IMR-90 (cell line): ENCODE results near the gene DMP1. TPM values are rescaled to one million over a fixed set of nuclear protein-coding genes. Genes with fewer than 3 reads are reported as not detected.

ENCODE experiments used
- ATAC-seq: fragments of 200-7000 bp; cut with Tn5 transposase; 2 replicates; pipeline ENCODE4 v1.9.1; 2020; ENCODE audit warnings: low read depth, mild to moderate bottlenecking, moderate library complexity
- BruUV-seq: library from RNA; stranded (reverse); fragments of 400-500 nt; replicated peaks from 2 replicates; lab custom pipeline; 2021; lab: Mats Ljungman, UMichigan
- CTCF ChIA-PET: fragments of 300-600 bp; formaldehyde crosslinking; extraction: SDS; loops from one replicate; lab custom pipeline; 2021; ENCODE audit warnings: antibody characterized with exemption; lab: Yijun Ruan, JAX
- POLR2A ChIA-PET: fragments of 300-600 bp; sonication (Branson Sonifier 250); formaldehyde crosslinking; loops from one replicate; lab custom pipeline; 2022; ENCODE audit warnings: antibody characterized with exemption; ENCODE audit not compliant: unreplicated experiment; lab: Charles Lee
- DNase-seq: peaks from one replicate; pipeline ENCODE4 v3.0.0; 2013
- H2AFZ ChIP-seq: replicated peaks from 2 replicates; pipeline ENCODE3; 2013; ENCODE audit warnings: low read length, mild to moderate bottlenecking; ENCODE audit not compliant: poor library complexity
- H2AK5ac ChIP-seq: 2 replicates; pipeline ENCODE4 v1.6.1; 2013; ENCODE audit warnings: low read depth, low read length, inconsistent platforms
- H2AK9ac ChIP-seq: replicated peaks from 2 replicates; pipeline ENCODE3; 2013; ENCODE audit warnings: mild to moderate bottlenecking, low read depth, low read length, moderate library complexity; ENCODE audit not compliant: poor library complexity
- H2BK120ac ChIP-seq: 2 replicates; pipeline ENCODE4 v1.6.1; 2013; ENCODE audit warnings: low read depth, low read length, inconsistent platforms
- H2BK15ac ChIP-seq: 3 replicates; pipeline ENCODE4 v1.6.1; 2013; ENCODE audit warnings: low read depth, low read length, inconsistent platforms
- H2BK20ac ChIP-seq: 2 replicates; pipeline ENCODE4 v1.6.1; 2013; ENCODE audit warnings: low read depth, mild to moderate bottlenecking, inconsistent platforms, low read length, moderate library complexity
- H2BK5ac ChIP-seq: 2 replicates; pipeline ENCODE4 v1.6.1; 2013; ENCODE audit warnings: mild to moderate bottlenecking, low read depth, low read length, inconsistent platforms; ENCODE audit not compliant: poor library complexity, severe bottlenecking
- H3K14ac ChIP-seq: replicated peaks from 2 replicates; pipeline ENCODE4 v1.6.1; 2013; ENCODE audit warnings: low read depth, low read length, inconsistent platforms
- H3K18ac ChIP-seq: 2 replicates; pipeline ENCODE4 v1.6.1; 2013; ENCODE audit warnings: low read depth, low read length, control low read depth
- H3K23ac ChIP-seq: 2 replicates; pipeline ENCODE4 v1.6.1; 2013; ENCODE audit warnings: low read depth, low read length, inconsistent platforms
- H3K27ac ChIP-seq: 2 replicates; pipeline ENCODE4 v1.5.1; 2013; ENCODE audit warnings: mild to moderate bottlenecking, control low read depth, low read length; ENCODE audit not compliant: insufficient read depth
- H3K27me3 ChIP-seq: 2 replicates; pipeline ENCODE4 v1.6.1; 2013; ENCODE audit warnings: low read length; ENCODE audit not compliant: control insufficient read depth, insufficient read depth
- H3K36me3 ChIP-seq: 2 replicates; pipeline ENCODE4 v1.6.1; 2013; ENCODE audit warnings: low read length, mixed read lengths; ENCODE audit not compliant: control insufficient read depth, insufficient read depth
- H3K4ac ChIP-seq: 2 replicates; pipeline ENCODE4 v1.6.1; 2013; ENCODE audit warnings: low read depth, low read length, inconsistent platforms
- H3K4me1 ChIP-seq: 2 replicates; pipeline ENCODE4 v1.6.1; 2013; ENCODE audit warnings: low read length, mixed read lengths; ENCODE audit not compliant: control insufficient read depth, insufficient read depth
- H3K4me2 ChIP-seq: 2 replicates; pipeline ENCODE4 v1.6.1; 2013; ENCODE audit warnings: low read depth, mild to moderate bottlenecking, control low read depth, low read length, moderate library complexity
- H3K4me3 ChIP-seq: 2 replicates; pipeline ENCODE4 v1.5.1; 2013; ENCODE audit warnings: low read depth, mild to moderate bottlenecking, control low read depth, low read length, moderate library complexity; ENCODE audit not compliant: insufficient read depth
- H3K56ac ChIP-seq: 2 replicates; pipeline ENCODE4 v1.6.1; 2013; ENCODE audit warnings: low read length, inconsistent platforms; ENCODE audit not compliant: insufficient read depth; ENCODE audit errors: extremely low read depth
- H3K79me1 ChIP-seq, 2 experiments: 2 replicates each; pipeline ENCODE4 v1.6.1; 2013; ENCODE audit warnings: low read length in 2 of 2, inconsistent platforms in 1 of 2, low read depth in 1 of 2
- H3K9ac ChIP-seq: 2 replicates; pipeline ENCODE4 v1.6.1; 2013; ENCODE audit warnings: low read depth, low read length, control low read depth
- H3K9me1 ChIP-seq: 2 replicates; pipeline ENCODE4 v1.6.1; 2013; ENCODE audit warnings: low read length, inconsistent platforms; ENCODE audit not compliant: insufficient read depth
- H3K9me3 ChIP-seq: 2 replicates; pipeline ENCODE4 v1.6.1; 2013; ENCODE audit warnings: low read length; ENCODE audit not compliant: control insufficient read depth, insufficient read depth
- H4K20me1 ChIP-seq: 2 replicates; pipeline ENCODE4 v1.6.1; 2013; ENCODE audit warnings: low read length, inconsistent platforms; ENCODE audit not compliant: insufficient read depth
- H4K5ac ChIP-seq: 2 replicates; pipeline ENCODE4 v1.6.1; 2013; ENCODE audit warnings: mild to moderate bottlenecking, low read depth, low read length, control low read depth
- H4K8ac ChIP-seq, 2 experiments: 2 replicates each; pipeline ENCODE4 v1.6.1; 2013; ENCODE audit warnings: low read depth in 2 of 2, low read length in 2 of 2, control low read depth in 1 of 2, inconsistent platforms in 1 of 2
- H4K91ac ChIP-seq: 2 replicates; pipeline ENCODE4 v1.6.1; 2013; ENCODE audit warnings: low read depth, low read length, inconsistent platforms; ENCODE audit not compliant: insufficient read depth
- BHLHE40 ChIP-seq: fragments of 150-350 bp; IDR thresholded peaks from 2 replicates; pipeline ENCODE4 v1.6.1; 2016; ENCODE audit warnings: mild to moderate bottlenecking, low read depth, low read length
- CEBPB ChIP-seq: IDR thresholded peaks from 2 replicates; pipeline ENCODE4 v1.6.1; 2012; ENCODE audit warnings: low read depth, low read length, improper control_type of control experiment
- CHD1 ChIP-seq: IDR thresholded peaks from 2 replicates; pipeline ENCODE4 v1.6.1; 2012; ENCODE audit warnings: low read depth, low read length, improper control_type of control experiment
- CTCF ChIP-seq: conservative IDR thresholded peaks from 2 replicates; pipeline ENCODE4 v1.5.1; 2012; ENCODE audit warnings: mild to moderate bottlenecking, low read depth, low read length, improper control_type of control experiment
- FOS ChIP-seq: fragments of 150-350 bp; IDR thresholded peaks from 2 replicates; pipeline ENCODE4 v1.6.1; 2016; ENCODE audit warnings: low read depth, low read length
- MAFK ChIP-seq: IDR thresholded peaks from 2 replicates; pipeline ENCODE4 v1.6.1; 2012; ENCODE audit warnings: low read depth, low read length, improper control_type of control experiment
- MAZ ChIP-seq: IDR thresholded peaks from 2 replicates; pipeline ENCODE4 v1.6.1; 2012; ENCODE audit warnings: low read depth, mild to moderate bottlenecking, low read length, improper control_type of control experiment, moderate library complexity, borderline replicate concordance
- MXI1 ChIP-seq: IDR thresholded peaks from 2 replicates; pipeline ENCODE4 v1.6.1; 2012; ENCODE audit warnings: low read depth, mild to moderate bottlenecking, low read length, moderate library complexity, borderline replicate concordance
- NFE2L2 ChIP-seq: fragments of 150-350 bp; IDR thresholded peaks from 2 replicates; pipeline ENCODE4 v1.6.1; 2016; ENCODE audit warnings: low read depth, mild to moderate bottlenecking, low read length
- POLR2A ChIP-seq: IDR thresholded peaks from 2 replicates; pipeline ENCODE4 v1.6.1; 2012; ENCODE audit warnings: mild to moderate bottlenecking, low read depth, low read length
- RAD21 ChIP-seq: IDR thresholded peaks from 2 replicates; pipeline ENCODE4 v1.6.1; 2012; ENCODE audit warnings: low read length, improper control_type of control experiment
- RCOR1 ChIP-seq: IDR thresholded peaks from 2 replicates; pipeline ENCODE4 v1.6.1; 2012; ENCODE audit warnings: mild to moderate bottlenecking, low read length, improper control_type of control experiment; ENCODE audit not compliant: insufficient replicate concordance
- RFX5 ChIP-seq: IDR thresholded peaks from 2 replicates; pipeline ENCODE4 v1.8.0; 2012; ENCODE audit warnings: low read depth, mild to moderate bottlenecking, low read length, moderate library complexity
- SMC3 ChIP-seq: fragments of 150-350 bp; IDR thresholded peaks from 2 replicates; pipeline ENCODE4 v1.6.1; 2016; ENCODE audit warnings: low read depth, mild to moderate bottlenecking, antibody characterized with exemption, low read length, moderate library complexity
- USF2 ChIP-seq: fragments of 150-350 bp; IDR thresholded peaks from 2 replicates; pipeline ENCODE4 v1.6.1; 2017; ENCODE audit warnings: mild to moderate bottlenecking, antibody characterized with exemption, low read length, low read depth
- dilution Hi-C: fragments of 300-500 bp; cut with HindIII; formaldehyde crosslinking; loops from one replicate; pipeline ENCODE4 v1.14.3; 2018; ENCODE audit warnings: low sequenced_read_pairs; ENCODE audit not compliant: unreplicated experiment
- in situ Hi-C: fragments of 300-500 bp; cut with MboI; formaldehyde crosslinking; loops from 3 replicates; pipeline ENCODE4 v1.14.3; 2019; ENCODE audit warnings: low sequenced_read_pairs, inconsistent platforms, mixed read lengths
- intact Hi-C: fragments of 100-400 bp; cut with micrococcal nuclease; formaldehyde crosslinking; loops from 2 replicates; pipeline ENCODE4 v1.10.0; 2022
- polyA plus RNA-seq, 3 experiments: library from polyadenylated mRNA; depleted of rRNA; stranded (reverse); fragments of >200 nt; gene quantifications; 2 replicates each; pipeline ENCODE4 v1.2.3, GENCODE V29; 2012; ENCODE audit warnings: low replicate concordance in 1 of 3
- total RNA-seq: library from RNA; depleted of rRNA; stranded (reverse); fragments of >200 nt; gene quantifications from 2 replicates; pipeline ENCODE4 v1.2.3, GENCODE V29; 2012
- TF ChIP-seq, protein P1 (sequence below): fragments of 150-350 bp; IDR thresholded peaks from 2 replicates; pipeline ENCODE4 v1.6.1; 2016; ENCODE audit warnings: low read depth, mild to moderate bottlenecking, low read length, moderate library complexity, borderline replicate concordance

Gene DMP1
- total and polyA plus RNA-seq, 2 of the 4 experiments (the other 2 are of a cell fraction) = not detected

- dilution Hi-C loops (no loop called here), intact Hi-C loops (no loop called here), in situ Hi-C loops (no loop called here)
- H2BK120ac ChIP-seq = no peak overlapping the region
- H3K36me3 ChIP-seq = no peaks in the 10 kb centered on the region
- H2AK9ac ChIP-seq = no peak overlapping the region
- H3K27me3 ChIP-seq = peaks cover 2% of the 10 kb centered on the region; the same call in 1 of the 2 replicates
- no peaks in the 10 kb centered on the region for H3K79me1 ChIP-seq
- no peak overlapping the region for H2AFZ ChIP-seq
- H2AK5ac ChIP-seq = no peak overlapping the region
- no peak overlapping the region for H3K4me3 ChIP-seq
- H3K14ac ChIP-seq = no peak overlapping the region
- H3K9me1 ChIP-seq = no peaks in the 10 kb centered on the region
- H4K20me1 ChIP-seq = no peaks in the 10 kb centered on the region
- H4K8ac ChIP-seq = no peak overlapping the region
- H3K56ac ChIP-seq = no peak overlapping the region
- no peak overlapping the region for H3K27ac ChIP-seq
- no peaks in the 10 kb centered on the region for H3K4me1 ChIP-seq
- H3K4me2 ChIP-seq = no peak overlapping the region
- H3K9me3 ChIP-seq = no peaks in the 10 kb centered on the region
- CTCF ChIA-PET = interaction anchor here (0.7 kb wide), 1 partner anchor 11 kb away, joined by 3 read pairs; no protein-coding TSS in a partner anchor
- DNase-seq (no peak), ATAC-seq (no peak)
- H4K5ac ChIP-seq = no peak overlapping the region
- no peak overlapping the region for H3K18ac ChIP-seq
- H3K9ac ChIP-seq = no peak overlapping the region
- no peak overlapping the region for H3K4ac ChIP-seq
- TF ChIP-seq RFX5 = no peak
- no peak for TF ChIP-seq CHD1
- TF ChIP-seq MAFK = no peak
- TF ChIP-seq MAZ = no peak
- TF ChIP-seq CEBPB = no peak
- TF ChIP-seq POLR2A = no peak
- TF ChIP-seq, protein P1, sequence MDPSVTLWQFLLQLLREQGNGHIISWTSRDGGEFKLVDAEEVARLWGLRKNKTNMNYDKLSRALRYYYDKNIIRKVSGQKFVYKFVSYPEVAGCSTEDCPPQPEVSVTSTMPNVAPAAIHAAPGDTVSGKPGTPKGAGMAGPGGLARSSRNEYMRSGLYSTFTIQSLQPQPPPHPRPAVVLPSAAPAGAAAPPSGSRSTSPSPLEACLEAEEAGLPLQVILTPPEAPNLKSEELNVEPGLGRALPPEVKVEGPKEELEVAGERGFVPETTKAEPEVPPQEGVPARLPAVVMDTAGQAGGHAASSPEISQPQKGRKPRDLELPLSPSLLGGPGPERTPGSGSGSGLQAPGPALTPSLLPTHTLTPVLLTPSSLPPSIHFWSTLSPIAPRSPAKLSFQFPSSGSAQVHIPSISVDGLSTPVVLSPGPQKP = no peak
- TF ChIP-seq RAD21 = no peak
- no peak for TF ChIP-seq SMC3
- TF ChIP-seq BHLHE40 = no peak
- TF ChIP-seq FOS = no peak
- no peak for TF ChIP-seq CTCF
- TF ChIP-seq RCOR1 = no peak
- no peak for TF ChIP-seq MXI1
- TF ChIP-seq USF2 = no peak
- no peak for TF ChIP-seq NFE2L2
- no peak overlapping the region for H2BK5ac ChIP-seq
- no peak overlapping the region for H3K23ac ChIP-seq
- POLR2A ChIA-PET = no interaction called here
- H2BK15ac ChIP-seq = no peak overlapping the region
- BruUV-seq = no TSS peak
- no peak overlapping the region for H2BK20ac ChIP-seq
- no peak overlapping the region for H4K91ac ChIP-seq
These were observed 29.6 kb upstream of the DMP1 start for GRCh38 chr4:87620491-87620890.
